ENCODE results near the gene MTRF1.

MTRF1 gene

DNA sequence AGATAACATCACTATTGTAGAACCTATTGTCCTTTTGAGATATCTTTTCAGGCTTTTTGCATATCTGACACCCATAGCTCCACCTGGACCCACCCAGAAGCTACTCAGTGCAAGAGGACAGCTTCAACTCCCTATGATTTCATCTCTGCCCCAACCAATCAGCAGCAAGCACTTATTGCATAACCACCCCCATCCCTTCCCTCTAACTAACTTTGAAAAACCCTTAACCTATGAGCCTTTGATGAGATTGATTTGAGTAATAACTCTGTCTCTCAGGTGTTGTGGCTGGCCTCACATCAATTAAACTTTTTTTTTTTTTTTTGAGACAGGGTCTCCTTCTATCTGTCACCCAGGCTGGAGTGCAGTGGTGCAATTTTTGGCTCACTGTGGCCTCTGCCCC, 13.4 kb upstream of the MTRF1 start:
- H3K4me3 ChIP-seq (ENCODE audit: low read depth in 1 of 2, low read length in 2 of 2): no peak overlapping the region
- H3K36me3 ChIP-seq (ENCODE audit: control insufficient read depth in 1 of 2, insufficient read depth in 2 of 2, low read length in 2 of 2): no peaks in the 10 kb centered on the region

DNA sequence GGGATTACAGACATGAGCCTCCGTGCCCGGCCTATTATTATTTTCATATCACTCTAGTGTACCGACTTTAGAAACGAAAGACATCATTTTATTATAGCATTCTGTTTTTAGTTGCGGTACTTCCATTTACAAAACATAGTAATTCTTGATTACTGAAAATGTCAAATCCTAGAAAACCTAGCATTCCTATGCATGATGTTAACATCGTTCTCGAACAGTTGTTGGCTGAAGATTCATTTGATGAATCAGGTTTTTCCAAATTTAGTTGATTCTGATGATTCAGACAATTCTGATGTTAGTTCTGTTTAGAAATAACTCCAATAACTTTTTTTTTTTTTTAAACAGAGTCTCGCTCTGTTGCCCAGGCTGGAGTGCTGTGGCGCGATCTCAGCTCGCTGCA, 11.5 kb upstream of the MTRF1 start:
- H3K36me3 ChIP-seq (ENCODE audit: control insufficient read depth in 1 of 2, insufficient read depth in 2 of 2, low read length in 2 of 2): no peaks in the 10 kb centered on the region
- no peaks in the 10 kb centered on the region for H3K27me3 ChIP-seq (ENCODE audit: low read depth, low read length)
- H3K9me3 ChIP-seq (ENCODE audit: control insufficient read depth in 1 of 2, low read length in 2 of 2): no peaks in the 10 kb centered on the region
- H3K27ac ChIP-seq (ENCODE audit: low read length): no peak overlapping the region
- H3K4me1 ChIP-seq (ENCODE audit: control insufficient read depth in 1 of 2, insufficient read depth in 2 of 2, low read length in 2 of 2): no peaks in the 10 kb centered on the region
- no peak overlapping the region for H3K4me3 ChIP-seq (ENCODE audit: low read depth in 1 of 2, low read length in 2 of 2)

More for the DNA sequence above, 13.4 kb upstream of the MTRF1 start:
- Histone ChIP-seq H3K9me3 (ENCODE audit: control insufficient read depth in 1 of 2, low read length in 2 of 2) (no peaks in the 10 kb centered on the region), H3K27me3 (ENCODE audit: low read depth, low read length) (no peaks in the 10 kb centered on the region), H3K4me1 (ENCODE audit: control insufficient read depth in 1 of 2, insufficient read depth in 2 of 2, low read length in 2 of 2) (no peaks in the 10 kb centered on the region), H3K27ac (ENCODE audit: low read length) (no peak overlapping the region)

DNA sequence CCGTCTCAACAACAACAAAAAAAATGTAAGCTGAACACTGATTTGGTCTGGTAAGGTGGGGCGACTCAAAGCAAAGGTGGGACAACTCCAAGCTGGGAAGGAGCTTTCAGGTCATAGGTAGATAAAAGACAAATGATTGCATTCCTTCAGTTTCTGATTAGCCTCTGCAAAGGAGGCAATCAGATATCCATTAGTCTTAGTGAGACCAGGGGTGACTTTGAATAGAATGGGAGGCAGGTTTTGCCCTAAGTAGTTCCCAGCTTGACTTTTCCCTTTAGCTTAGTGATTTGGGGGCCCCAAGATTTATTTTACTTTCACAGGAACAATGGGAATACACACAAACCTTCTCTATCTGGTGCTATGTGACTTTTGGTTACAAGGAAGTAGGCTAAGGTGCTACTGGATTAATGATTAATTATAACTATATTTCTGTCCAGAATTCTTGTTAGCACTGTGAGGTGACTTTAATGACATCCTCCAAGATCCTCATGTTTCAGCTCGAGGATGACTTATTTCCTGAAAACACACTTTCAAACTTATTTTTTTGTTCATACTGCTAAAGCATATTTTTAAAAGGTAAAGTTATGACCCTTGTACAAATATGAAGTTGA, 10.6 kb upstream of the MTRF1 start:
- no peaks in the 10 kb centered on the region for H3K4me1 ChIP-seq (ENCODE audit: control insufficient read depth in 1 of 2, insufficient read depth in 2 of 2, low read length in 2 of 2)
- H3K36me3 ChIP-seq (ENCODE audit: control insufficient read depth in 1 of 2, insufficient read depth in 2 of 2, low read length in 2 of 2): no peaks in the 10 kb centered on the region
- H3K9me3 ChIP-seq (ENCODE audit: control insufficient read depth in 1 of 2, low read length in 2 of 2): no peaks in the 10 kb centered on the region
- no peak overlapping the region for H3K4me3 ChIP-seq (ENCODE audit: low read depth in 1 of 2, low read length in 2 of 2)
- H3K27me3 ChIP-seq (ENCODE audit: low read depth, low read length): no peaks in the 10 kb centered on the region
- no peak overlapping the region for H3K27ac ChIP-seq (ENCODE audit: low read length)

DNA sequence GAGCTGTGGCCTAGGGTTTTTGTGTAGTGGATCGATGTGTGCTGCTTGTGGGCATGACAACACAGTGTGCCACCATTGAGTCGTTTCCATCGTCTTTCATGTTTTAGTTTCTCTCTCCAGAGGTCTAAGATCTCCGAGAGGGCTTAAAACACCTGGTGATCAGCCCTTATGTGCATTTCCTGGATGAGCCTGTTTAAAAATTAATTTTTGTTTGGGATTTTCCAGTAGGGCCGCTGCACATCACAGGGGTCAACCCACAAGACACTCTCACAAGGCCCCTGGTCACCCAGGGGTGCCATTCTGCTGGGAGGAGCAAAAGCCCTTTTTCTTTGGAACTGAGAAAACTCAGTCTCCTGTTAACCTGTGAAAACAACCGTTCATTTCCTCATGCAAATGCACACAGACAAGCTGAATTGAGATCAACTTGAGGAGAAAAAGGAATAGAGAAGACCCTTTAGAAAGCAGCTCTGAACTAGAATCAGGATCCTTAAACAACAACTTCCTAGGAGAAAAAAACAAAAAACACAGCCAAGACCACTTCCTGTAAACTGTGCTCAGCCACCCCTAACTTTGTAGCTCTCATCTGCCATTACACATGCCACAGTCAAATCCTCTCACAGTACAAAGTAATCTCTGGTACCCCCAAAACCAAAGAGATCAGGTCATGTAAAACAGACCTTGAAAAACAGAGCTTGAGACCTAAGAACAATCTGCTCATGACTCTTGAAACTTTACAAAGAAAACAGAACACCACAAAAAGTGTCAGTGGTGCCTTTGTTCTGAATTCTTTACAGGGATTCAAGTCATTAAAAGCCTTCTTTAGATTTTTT, 8.3 kb upstream of the MTRF1 start:
- no peaks in the 10 kb centered on the region for H3K27me3 ChIP-seq (ENCODE audit: low read depth, low read length)
- no peak overlapping the region for H3K4me3 ChIP-seq (ENCODE audit: low read depth in 1 of 2, low read length in 2 of 2)
- no peaks in the 10 kb centered on the region for H3K36me3 ChIP-seq (ENCODE audit: control insufficient read depth in 1 of 2, insufficient read depth in 2 of 2, low read length in 2 of 2)
- H3K9me3 ChIP-seq (ENCODE audit: control insufficient read depth in 1 of 2, low read length in 2 of 2): no peaks in the 10 kb centered on the region
- H3K4me1 ChIP-seq (ENCODE audit: control insufficient read depth in 1 of 2, insufficient read depth in 2 of 2, low read length in 2 of 2): no peaks in the 10 kb centered on the region
- H3K27ac ChIP-seq (ENCODE audit: low read length): no peak overlapping the region

DNA sequence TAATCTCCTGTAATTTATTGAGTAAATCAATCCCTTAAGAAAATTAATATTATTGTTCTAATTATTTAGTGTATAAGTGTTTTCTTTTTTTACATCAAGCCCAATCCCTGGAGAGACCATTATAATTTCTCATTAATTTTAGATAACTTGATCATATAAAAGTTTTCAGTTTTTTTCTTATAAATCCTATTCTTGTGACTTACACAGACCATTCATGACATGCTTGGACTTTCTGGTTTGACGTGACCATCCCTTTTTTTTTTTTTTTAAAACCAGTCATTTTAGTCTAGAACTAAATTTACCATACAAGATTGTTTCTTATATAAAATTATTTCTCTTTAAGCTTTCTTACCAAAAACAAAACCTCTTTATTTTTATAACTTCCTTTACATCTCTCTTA, 5.4 kb upstream of the MTRF1 start:
- Histone ChIP-seq H3K36me3 (ENCODE audit: control insufficient read depth in 1 of 2, insufficient read depth in 2 of 2, low read length in 2 of 2) (no peaks in the 10 kb centered on the region), H3K4me1 (ENCODE audit: control insufficient read depth in 1 of 2, insufficient read depth in 2 of 2, low read length in 2 of 2) (peaks cover 0 to 3% of the 10 kb centered on the region in 2 donors), H3K27ac (ENCODE audit: low read length) (no peak overlapping the region), H3K27me3 (ENCODE audit: low read depth, low read length) (no peaks in the 10 kb centered on the region), H3K9me3 (ENCODE audit: control insufficient read depth in 1 of 2, low read length in 2 of 2) (no peaks in the 10 kb centered on the region), H3K4me3 (ENCODE audit: low read depth in 1 of 2, low read length in 2 of 2) (no peak overlapping the region)

DNA sequence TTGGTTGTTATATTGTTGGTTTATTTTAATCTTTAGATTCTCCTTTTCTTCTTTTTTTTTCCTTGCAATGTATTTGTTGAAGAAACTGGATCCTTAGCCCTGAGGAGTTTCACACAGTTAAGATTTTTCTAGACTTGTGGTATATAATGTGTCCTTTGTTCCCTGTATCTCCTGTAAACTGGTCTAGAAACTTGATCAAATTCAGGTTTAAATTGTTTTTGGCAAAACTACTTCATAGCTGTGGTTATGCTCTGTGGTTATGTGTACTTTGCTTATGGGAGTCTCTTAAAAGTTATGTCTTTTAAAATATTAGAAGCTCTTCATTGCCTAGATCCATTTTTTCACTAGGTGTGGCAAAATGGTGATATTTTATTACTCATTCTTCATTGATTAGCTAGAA, 3.7 kb upstream of the MTRF1 start:
- Histone ChIP-seq H3K4me1 (ENCODE audit: control insufficient read depth in 1 of 2, insufficient read depth in 2 of 2, low read length in 2 of 2) (peaks cover 8 to 9% of the 10 kb centered on the region in 2 donors), H3K4me3 (ENCODE audit: low read depth in 1 of 2, low read length in 2 of 2) (no peak overlapping the region), H3K27me3 (ENCODE audit: low read depth, low read length) (no peaks in the 10 kb centered on the region), H3K27ac (ENCODE audit: low read length) (no peak overlapping the region), H3K36me3 (ENCODE audit: control insufficient read depth in 1 of 2, insufficient read depth in 2 of 2, low read length in 2 of 2) (peaks cover 0 to 4% of the 10 kb centered on the region in 2 donors), H3K9me3 (ENCODE audit: control insufficient read depth in 1 of 2, low read length in 2 of 2) (no peaks in the 10 kb centered on the region)

DNA sequence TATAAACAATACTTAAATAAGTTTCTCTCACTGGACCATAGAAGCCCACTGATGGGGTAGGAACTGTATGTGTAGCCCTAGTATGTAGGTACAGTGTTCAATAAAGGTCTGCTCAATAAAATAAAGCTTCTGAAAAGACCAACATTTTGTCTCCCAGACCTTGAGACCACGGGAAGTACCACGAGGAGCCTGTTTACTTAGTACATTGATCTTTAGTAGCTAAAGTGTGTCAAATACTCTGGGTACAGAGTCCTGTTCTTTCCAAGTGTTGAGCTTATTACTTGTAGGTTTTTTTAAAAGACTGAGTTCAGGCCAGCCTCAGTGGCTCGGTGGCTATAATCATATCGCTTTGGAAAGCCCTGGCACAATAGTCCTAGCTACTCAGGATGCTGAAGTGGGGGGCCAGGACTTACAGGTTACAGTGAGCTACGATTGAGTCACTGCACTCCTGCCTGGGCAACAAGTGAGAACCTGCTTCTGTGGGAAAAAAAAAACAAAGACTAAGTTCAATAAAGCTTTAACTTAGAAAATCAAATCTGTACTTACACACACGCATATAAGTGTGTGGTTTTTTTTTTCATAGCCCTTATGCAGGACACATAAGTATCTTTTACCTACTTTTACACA, 3.4 kb downstream of the MTRF1 start:
- H3K9me3 ChIP-seq (ENCODE audit: control insufficient read depth in 1 of 2, low read length in 2 of 2): no peaks in the 10 kb centered on the region
- H3K4me1 ChIP-seq (ENCODE audit: control insufficient read depth in 1 of 2, insufficient read depth in 2 of 2, low read length in 2 of 2): peaks cover 8 to 9% of the 10 kb centered on the region in 2 donors
- peaks cover 9 to 30% of the 10 kb centered on the region in 2 donors for H3K36me3 ChIP-seq (ENCODE audit: control insufficient read depth in 1 of 2, insufficient read depth in 2 of 2, low read length in 2 of 2)
- no peak overlapping the region for H3K4me3 ChIP-seq (ENCODE audit: low read depth in 1 of 2, low read length in 2 of 2)
- no peaks in the 10 kb centered on the region for H3K27me3 ChIP-seq (ENCODE audit: low read depth, low read length)
- H3K27ac ChIP-seq (ENCODE audit: low read length): no peak overlapping the region

DNA sequence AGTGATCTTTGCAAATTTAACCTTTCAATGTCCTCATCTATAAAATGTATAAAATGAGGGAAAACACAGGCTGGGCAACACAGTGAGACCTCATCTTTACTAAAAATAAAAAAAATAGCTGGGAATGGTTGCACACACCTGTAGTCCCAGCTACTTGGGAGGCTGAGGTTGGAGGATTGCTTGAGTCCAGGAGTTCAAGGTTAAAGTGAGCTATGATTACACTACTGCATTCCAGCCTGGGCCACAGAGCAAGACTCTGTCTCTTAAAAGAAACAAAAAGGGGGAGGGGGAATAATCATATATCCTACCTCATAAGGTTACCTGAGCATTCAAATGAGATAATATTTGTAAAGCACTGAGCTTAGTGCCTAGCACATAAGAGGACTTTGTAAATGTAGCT, 5.8 kb downstream of the MTRF1 start:
- no peak overlapping the region for H3K4me3 ChIP-seq (ENCODE audit: low read depth in 1 of 2, low read length in 2 of 2)
- H3K27ac ChIP-seq (ENCODE audit: low read length): no peak overlapping the region
- peaks cover under 1 to 2% of the 10 kb centered on the region in 2 donors for H3K4me1 ChIP-seq (ENCODE audit: control insufficient read depth in 1 of 2, insufficient read depth in 2 of 2, low read length in 2 of 2)
- no peaks in the 10 kb centered on the region for H3K27me3 ChIP-seq (ENCODE audit: low read depth, low read length)
- H3K9me3 ChIP-seq (ENCODE audit: control insufficient read depth in 1 of 2, low read length in 2 of 2): no peaks in the 10 kb centered on the region
- peaks cover 9 to 39% of the 10 kb centered on the region in 2 donors for H3K36me3 ChIP-seq (ENCODE audit: control insufficient read depth in 1 of 2, insufficient read depth in 2 of 2, low read length in 2 of 2)

DNA sequence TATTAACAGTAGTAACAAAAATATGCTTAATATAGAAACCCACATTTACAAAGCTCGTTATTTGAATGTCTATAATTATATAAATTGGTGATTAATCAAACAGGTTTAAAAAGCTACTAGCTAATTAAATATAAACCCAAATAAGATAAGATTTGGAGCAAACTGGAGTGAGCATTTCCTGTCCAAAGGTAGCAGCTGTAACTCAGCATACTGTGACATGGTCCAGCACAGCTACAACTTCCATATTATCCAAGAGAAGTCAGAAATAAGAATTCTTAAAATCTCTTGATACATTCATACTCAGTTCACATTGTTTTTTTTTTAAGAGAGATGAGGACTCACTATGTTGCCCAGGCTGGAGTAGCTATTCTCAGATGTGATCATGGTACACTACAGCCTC, 8.5 kb downstream of the MTRF1 start:
- Histone ChIP-seq H3K27ac (ENCODE audit: low read length) (no peak overlapping the region), H3K4me3 (ENCODE audit: low read depth in 1 of 2, low read length in 2 of 2) (no peak overlapping the region), H3K27me3 (ENCODE audit: low read depth, low read length) (no peaks in the 10 kb centered on the region), H3K9me3 (ENCODE audit: control insufficient read depth in 1 of 2, low read length in 2 of 2) (no peaks in the 10 kb centered on the region), H3K4me1 (ENCODE audit: control insufficient read depth in 1 of 2, insufficient read depth in 2 of 2, low read length in 2 of 2) (no peaks in the 10 kb centered on the region), H3K36me3 (ENCODE audit: control insufficient read depth in 1 of 2, insufficient read depth in 2 of 2, low read length in 2 of 2) (peaks cover 3 to 47% of the 10 kb centered on the region in 2 donors)

DNA sequence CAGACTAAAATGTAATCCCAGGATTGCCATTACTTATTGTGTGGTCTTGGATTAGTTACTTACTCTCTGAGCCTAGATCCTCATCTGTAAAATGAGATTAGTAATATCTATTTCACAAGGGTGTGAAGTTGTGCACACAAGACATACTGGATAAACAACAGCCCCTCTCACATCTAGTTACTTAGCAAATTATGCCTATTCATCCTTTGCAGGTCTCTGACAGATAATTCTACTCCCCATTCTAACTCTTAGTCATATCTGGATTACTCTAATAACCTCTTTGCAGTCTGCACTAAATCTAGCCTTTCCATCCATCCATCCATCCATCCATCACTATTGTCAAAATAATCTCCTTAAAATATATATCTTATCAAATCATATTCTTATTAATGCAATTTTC, 12.4 kb downstream of the MTRF1 start:
- Histone ChIP-seq H3K36me3 (ENCODE audit: control insufficient read depth in 1 of 2, insufficient read depth in 2 of 2, low read length in 2 of 2) (peaks cover 0 to 54% of the 10 kb centered on the region in 2 donors), H3K9me3 (ENCODE audit: control insufficient read depth in 1 of 2, low read length in 2 of 2) (no peaks in the 10 kb centered on the region), H3K27me3 (ENCODE audit: low read depth, low read length) (no peaks in the 10 kb centered on the region), H3K27ac (ENCODE audit: low read length) (no peak overlapping the region), H3K4me3 (ENCODE audit: low read depth in 1 of 2, low read length in 2 of 2) (no peak overlapping the region), H3K4me1 (ENCODE audit: control insufficient read depth in 1 of 2, insufficient read depth in 2 of 2, low read length in 2 of 2) (no peaks in the 10 kb centered on the region)

DNA sequence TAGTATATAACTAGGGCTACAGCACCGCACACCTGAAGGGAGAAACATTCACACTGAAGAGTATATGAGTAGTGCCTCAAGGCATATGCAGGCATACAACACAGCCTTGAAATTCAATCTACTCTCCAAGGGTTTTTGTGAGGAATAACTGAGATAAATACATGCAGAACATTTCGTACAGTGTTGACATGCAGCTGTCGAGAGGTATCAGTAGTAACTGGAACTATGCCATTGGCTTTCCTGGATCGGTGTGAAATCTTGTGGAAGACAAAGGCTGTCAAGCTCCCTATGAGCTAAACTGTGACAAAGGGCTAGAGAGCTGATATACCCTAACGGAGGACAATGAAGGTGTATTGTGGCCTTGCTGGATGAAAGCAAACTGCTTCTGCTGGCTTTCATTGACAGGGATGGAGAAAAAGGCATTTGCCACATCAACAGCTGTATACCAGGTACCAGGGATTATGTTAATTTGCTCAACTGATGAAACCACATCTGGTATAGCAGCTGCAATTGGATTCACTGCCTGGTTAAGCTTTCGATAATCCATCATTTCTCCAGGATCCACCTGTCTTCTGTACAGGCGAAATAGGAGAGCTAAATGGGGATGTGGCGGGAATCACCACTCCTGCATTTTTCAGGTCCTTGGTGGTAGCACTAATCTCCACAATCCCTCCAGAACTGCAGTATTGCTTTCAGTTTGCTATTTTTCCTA, 16.3 kb downstream of the MTRF1 start:
- H3K27ac ChIP-seq (ENCODE audit: low read length): no peak overlapping the region
- no peaks in the 10 kb centered on the region for H3K9me3 ChIP-seq (ENCODE audit: control insufficient read depth in 1 of 2, low read length in 2 of 2)
- H3K4me3 ChIP-seq (ENCODE audit: low read depth in 1 of 2, low read length in 2 of 2): no peak overlapping the region
- H3K4me1 ChIP-seq (ENCODE audit: control insufficient read depth in 1 of 2, insufficient read depth in 2 of 2, low read length in 2 of 2): no peaks in the 10 kb centered on the region
- H3K36me3 ChIP-seq (ENCODE audit: control insufficient read depth in 1 of 2, insufficient read depth in 2 of 2, low read length in 2 of 2): peaks cover 0 to 43% of the 10 kb centered on the region in 2 donors
- H3K27me3 ChIP-seq (ENCODE audit: low read depth, low read length): no peaks in the 10 kb centered on the region

Measured in muscle layer of duodenum (tissue), 2 donors.